HG03095 (cell line): ENCODE data around the gene NOSIP.
"Not testable (repeated sequence)": the region's sequence is repeated elsewhere in the genome, so short reads cannot be mapped to it uniquely, and the experiment has no call there.

Experiments used
- ATAC-seq: cut with Tn5 transposase; IDR thresholded peaks from one replicate; pipeline ENCODE4 v1.9.1; 2021; ENCODE audit warnings: moderate library complexity; ENCODE audit not compliant: unreplicated experiment

Gene NOSIP, protein sequence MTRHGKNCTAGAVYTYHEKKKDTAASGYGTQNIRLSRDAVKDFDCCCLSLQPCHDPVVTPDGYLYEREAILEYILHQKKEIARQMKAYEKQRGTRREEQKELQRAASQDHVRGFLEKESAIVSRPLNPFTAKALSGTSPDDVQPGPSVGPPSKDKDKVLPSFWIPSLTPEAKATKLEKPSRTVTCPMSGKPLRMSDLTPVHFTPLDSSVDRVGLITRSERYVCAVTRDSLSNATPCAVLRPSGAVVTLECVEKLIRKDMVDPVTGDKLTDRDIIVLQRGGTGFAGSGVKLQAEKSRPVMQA

DNA sequence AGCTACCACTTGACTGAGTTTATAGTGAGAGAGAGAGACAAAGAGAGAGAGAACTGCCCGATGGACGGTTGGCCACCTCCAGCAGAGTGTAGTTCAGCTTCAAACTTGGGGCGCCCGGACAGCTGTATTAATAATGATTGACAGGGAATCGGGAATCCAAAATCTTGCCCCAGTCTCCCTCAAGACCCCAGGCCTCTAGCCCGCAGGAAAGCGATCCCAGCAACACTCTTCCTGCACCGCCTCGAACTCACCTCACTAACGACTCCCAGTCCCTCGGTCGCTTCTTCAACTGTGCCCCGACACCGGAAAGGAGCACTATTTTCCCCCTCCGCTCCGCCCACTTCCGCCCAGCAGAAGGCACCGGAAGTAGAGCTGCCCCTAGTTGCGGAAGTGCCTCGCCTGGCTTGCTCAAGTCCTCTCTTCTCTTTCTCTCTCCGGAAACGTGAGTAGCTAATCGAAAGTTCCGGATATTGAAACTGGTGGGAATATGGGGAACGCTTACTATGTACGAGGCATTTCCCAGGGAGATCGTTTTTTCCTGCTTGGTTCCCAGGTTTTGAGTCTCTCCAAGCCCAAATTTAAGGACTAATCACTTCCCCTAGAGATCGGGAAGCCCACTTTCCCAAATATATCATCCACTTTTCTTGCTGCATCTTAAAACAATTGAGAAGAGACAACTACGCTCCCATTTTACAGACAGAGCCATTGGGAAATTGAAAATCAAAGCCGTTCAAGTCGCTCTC is at the start of gene NOSIP:
TSS of gene NOSIP (minus strand) at position 293 of the 743 bp plus-strand sequence. CDS start 19,865 bp downstream, outside the sequence.
- ATAC-seq: peak; percentile 57

DNA sequence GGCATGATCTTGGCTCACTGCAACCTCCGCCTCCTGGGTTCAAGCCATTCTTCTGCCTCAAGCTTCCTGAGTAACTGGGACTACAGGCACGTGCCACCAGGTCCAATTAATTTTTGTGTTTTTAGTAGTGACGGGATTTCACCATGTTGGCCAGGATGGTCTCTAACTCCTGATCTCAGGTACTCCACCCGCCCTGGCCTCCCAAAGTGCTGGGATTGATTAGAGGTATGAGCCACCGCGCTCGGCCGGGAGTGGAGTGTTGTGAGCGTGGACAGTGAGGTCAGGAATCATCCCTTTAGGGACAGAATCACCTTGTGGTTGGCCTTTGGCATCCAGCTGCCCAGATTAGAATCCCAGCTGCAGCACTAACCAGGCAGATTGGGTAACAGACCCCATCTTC is 49.3 kb upstream of the NOSIP start:
- no peak for ATAC-seq

DNA sequence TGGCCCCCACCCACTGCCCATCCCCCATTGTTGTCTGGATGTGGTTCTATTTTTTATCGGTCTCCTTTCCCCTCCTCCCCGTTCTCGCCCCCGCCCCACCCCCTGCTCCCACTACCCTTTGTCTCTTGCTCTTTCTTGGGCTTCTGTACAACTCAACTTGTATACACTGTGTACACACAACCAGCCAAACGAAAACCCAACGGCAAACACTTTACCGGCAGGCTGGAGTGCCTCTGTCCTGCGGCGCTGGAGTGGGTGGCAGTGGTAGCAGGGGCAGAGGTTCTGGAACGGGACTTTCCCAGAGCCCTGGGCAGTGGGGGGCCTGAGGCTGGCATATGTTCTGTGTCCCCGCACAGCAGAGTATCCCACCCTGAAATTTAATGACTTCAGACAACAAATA is 45.9 kb upstream of the NOSIP start:
- ATAC-seq: no peak

DNA sequence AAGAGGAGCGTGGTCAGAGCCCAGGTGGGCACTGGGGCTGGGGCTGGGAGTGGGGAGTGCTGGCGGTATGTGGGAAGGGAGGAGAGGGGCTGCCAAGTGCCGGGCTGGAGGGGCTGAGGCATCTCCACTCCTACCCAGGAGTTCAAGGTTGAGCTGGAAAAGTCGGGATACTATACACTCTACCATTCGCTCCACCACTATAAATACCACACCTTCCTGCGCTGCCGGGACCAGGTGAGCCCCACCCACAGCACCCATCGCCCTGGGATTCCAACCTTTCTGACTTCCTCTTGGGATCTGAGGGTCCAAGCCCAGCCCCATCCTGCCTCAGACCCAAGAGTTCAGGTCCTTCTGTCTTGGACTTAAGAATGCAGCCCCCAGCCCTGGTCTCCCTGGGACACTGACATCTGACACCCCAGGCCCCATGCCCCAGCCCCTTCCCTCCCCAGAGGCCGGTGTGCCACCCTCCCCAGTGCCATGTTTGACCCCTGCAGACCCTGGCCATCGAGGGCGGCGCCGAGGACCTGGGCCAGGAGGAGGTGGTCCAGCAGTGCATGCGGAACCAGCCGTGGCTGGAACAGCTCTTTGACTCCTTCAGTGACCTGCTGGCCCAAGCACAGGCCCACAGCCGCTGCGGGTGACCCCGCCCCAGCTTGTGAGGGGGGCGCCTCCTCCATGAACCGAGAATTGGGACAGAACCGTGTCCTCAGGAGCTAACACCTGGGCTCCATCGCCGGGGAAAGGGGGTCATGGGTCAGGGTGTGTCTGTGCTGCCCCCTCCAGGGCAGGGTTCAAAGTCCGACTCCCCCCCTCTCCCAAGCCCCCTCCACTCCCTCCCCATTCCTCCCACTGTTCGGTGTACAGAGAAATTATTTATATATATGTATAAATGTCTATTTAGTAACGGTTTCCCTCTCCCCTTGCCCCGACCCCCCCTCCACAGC is 44.9 kb upstream of the NOSIP start:
- no peak for ATAC-seq

DNA sequence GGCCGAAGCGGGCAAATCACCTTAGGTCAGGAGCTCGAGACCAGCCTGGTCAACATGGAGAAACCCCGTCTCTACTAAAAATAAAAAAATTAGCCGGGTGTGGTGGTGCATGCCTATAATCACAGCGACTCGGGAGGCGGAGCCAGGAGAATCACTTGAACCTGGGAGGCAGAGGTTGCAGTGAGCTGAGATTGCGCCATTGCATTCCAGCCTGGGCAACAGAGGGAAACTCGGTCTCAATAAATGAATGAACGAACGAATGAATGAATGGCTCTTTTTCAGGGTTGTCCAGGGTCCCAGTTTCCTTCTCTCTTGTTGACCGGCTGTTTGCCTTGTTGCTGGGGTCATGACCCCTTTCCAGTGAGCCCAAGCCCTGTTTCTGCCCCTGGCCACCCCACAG is 37.5 kb upstream of the NOSIP start:
- ATAC-seq: not testable (repeated sequence)

DNA sequence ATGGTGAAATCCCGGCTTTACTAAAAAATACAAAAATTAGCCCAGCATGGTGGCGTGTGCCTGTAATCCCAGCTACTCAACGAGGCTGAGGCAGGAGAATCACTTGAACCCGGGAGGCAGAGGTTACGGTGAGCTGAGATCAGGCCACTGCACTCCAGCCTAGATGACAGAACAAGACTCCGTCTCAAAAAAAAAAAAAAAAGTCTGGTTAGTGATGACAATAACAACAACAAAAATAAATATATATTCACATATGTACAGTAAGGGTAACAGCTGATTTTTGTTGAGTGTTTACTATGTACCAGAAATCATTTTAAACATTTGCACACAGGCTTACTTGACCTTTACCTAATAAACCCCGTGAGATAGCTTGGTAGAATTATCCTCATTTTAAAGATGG is 36.6 kb upstream of the NOSIP start:
- no peak for ATAC-seq

DNA sequence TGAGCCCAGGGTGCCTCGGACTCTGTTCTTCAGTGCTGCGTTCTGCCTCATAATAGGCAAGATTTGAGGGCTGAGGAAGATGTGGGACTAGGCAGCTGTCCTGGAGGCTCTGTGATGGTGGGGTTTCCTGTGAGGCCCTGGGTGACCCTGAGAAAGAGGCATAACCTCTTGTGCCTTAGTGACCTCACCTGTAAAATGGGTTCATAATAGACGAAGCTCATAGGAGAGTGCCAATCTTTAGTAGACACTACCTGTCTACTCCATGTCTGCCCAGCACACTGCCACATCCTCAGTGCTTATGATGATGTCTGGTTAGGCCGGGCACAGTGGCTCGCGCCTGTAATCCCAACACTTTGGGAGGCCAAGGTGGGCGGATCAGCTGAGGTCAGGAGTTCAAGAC is 36.2 kb upstream of the NOSIP start:
- no peak for ATAC-seq

DNA sequence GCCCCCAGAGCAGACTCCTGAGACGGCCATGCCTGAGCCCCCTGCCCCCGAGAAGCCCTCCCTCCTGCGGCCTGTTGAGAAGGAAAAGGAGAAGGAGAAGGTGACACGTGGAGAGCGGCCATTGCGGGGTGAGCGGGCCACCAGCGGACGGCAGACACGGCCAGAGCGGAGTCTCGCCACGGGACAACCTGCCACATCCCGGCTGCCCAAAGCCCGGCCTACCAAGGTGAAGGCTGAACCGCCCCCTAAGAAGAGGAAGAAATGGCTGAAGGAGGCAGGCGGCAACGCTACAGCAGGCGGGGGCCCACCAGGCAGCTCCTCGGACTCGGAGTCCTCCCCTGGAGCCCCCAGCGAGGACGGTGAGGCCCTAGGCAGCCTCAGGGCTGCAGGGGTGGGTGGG is 35.5 kb upstream of the NOSIP start:
- no peak for ATAC-seq

DNA sequence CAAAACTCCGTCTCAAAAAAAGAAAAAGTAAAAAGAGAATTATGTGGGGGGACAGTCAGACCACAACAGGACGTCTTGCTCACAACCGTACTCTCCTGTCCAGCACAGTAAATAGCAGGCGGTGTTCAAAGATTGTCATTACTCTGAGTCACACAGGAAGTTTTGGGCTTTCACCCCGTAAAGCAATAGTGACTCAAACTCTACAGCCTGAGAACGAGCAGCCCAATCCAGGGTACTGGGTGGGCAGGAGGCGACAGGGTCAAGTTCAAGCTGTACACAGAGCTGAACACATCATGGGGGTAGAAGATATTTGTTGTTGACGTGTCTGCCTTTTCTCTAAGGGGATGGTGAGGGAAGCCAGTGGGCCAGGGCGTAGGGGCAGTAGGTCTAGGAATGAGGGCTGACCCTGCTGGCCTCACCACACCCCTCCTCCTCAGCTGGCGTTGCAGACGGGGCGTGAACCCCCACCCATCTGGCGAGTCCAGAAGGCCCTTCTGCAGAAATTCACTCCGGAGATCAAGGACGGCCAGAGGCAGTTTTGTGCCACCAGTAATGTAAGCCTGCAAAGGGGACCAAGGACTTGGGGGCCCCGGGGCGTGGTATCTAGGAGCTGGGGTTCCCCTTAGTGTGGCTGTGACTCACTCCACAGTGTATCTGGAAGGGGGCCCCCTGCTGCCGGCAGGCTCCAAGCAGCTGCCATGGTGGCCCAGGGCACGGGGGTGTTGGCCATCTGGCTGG is 33.9 kb upstream of the NOSIP start:
- ATAC-seq: no peak

DNA sequence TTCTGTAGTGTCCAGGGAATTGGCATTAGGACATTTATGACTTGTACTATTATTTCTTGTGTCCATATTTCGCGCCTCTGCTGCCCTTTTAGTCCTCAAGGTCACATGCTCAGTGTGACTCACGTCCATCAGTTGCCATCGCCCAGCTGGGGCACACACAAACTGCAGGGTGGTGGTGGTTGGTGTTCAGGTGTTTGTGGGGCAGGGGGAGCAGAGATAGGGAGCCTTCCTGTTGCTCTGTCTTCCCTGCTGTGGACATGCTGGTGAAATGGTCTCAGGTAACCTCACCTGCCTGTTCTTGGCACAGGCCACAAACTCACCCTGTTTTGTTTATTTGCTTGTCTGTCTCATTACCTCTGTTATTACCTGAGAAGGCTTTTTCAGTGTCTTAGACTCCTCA is 33.0 kb upstream of the NOSIP start:
- no peak for ATAC-seq

DNA sequence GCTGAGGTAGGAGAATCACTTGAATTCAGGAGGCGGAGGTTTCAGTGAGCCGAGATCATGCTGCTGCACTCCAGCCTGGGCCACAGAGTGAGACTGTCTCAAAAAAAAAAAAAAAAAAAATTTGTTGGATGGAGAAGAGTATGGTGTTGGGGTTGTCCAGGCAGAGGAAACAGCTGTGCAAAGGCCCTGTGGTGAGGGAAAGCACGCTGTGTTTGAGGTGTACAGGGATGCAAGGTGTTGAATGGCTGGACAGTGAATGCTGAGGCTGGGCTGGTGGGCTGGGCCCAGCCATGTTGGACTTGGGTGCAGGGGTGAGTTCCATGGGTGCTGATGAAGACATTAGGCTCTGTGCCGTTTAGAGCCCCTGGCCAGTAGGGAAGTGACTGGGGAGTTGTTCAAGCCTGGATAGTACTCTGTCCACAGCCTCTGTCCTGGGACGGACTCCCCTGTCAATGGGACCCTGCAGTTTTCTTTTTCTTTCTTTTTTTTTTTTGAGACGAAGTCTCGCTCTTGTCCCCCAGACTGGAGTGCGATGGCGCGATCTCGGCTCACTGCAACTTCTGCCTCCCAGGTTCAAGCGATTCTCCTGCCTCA is 29.2 kb upstream of the NOSIP start:
- ATAC-seq: no peak

DNA sequence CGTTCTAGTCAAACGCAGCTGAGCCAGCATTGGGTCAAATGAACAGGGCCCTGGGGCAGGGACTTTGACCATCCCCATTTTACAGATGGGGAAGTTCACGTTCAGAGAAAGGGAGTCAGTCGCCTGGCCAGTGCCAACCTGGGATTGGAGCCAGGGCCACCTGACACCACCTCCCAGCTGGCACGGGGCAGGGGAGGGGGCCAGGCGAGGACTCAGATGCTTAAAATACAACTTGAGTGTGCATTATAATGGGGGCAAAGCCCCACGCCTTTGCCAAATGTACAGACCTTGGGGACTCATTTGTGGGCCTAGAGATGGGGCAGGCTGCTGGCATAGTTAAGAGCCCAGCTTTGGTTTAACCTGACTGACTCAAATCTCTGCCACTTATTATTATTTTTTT is 25.2 kb upstream of the NOSIP start:
- ATAC-seq: no peak

DNA sequence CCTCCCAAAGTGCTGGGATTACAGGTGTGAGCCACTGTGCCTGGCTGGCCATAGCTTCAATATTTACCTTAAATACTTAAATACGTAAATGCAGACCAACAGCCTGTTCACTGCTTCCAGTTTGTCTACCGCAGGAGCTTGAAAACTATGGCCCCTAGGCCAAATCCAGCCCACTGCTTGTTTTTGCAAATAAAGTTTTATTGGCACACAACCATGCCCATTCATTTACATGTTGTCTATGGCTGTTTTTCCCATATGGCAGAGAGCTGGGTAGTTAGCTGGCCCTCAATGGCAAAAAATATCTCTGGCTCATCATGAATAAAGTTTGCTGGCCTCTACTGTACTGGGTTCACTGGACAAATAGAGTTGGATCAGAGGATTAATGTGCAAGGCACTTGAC is 22.4 kb upstream of the NOSIP start:
- no peak for ATAC-seq

DNA sequence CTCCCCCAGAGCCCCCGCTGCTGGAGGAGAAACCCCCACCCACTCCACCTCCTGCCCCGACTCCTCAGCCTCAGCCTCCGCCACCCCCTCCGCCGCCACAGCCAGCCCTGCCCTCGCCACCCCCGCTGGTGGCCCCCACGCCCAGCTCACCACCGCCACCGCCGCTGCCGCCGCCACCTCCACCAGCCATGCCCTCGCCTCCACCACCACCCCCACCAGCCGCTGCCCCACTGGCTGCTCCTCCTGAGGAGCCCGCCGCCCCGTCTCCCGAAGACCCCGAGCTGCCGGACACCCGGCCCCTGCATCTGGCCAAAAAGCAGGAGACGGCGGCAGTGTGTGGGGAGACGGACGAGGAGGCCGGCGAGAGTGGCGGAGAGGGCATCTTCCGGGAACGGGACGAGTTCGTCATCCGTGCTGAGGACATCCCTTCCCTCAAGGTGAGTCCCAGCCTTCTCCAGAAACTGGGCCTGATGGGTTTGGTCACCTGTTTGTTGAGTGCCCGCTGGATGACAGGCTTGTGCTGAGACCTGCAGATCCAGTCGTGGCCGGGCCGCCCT is 21.2 kb upstream of the NOSIP start:
- no peak for ATAC-seq

DNA sequence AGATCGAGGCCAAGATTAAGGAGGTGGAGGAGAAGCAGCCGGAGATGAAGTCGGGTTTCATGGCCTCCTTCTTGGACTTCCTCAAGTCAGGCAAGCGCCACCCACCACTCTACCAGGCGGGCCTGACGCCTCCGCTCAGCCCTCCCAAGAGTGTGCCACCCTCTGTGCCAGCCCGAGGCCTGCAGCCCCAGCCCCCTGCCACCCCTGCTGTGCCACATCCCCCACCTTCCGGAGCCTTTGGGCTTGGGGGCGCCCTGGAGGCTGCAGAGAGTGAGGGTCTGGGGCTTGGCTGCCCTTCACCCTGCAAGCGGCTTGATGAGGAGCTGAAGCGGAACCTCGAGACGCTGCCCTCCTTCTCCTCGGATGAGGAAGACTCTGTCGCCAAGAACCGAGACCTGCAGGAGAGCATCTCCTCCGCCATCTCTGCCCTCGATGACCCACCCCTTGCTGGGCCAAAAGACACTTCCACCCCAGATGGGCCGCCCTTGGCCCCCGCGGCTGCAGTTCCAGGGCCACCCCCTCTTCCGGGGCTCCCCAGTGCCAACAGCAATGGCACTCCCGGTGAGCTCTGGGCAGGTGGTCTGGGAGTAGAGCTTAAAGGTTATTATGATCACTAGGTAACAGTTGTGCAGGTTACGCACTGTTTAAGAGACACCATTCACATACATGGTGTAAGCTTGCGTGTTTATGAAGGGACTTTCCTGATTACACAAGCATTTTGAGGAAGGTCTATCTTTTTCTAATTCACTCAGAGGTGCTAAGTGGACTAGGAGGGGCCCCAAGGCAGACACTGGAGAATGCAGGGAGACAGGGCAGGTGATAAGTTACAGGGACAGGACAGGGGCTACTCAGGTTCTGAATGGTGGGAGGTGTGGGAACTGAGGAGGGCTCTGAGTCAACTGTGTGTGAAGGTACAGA is 19.3 kb upstream of the NOSIP start:
- no peak for ATAC-seq

DNA sequence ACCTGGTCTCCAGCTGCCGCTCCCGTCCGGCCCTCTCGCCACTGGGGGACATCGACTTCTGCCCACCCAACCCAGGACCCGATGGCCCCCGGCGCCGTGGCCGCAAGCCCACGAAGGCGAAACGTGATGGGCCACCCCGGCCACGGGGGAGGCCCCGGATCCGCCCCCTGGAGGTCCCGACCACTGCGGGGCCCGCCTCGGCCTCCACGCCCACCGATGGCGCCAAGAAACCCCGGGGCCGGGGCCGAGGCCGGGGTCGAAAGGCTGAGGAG is 17.3 kb upstream of the NOSIP start:
- ATAC-seq: no peak

DNA sequence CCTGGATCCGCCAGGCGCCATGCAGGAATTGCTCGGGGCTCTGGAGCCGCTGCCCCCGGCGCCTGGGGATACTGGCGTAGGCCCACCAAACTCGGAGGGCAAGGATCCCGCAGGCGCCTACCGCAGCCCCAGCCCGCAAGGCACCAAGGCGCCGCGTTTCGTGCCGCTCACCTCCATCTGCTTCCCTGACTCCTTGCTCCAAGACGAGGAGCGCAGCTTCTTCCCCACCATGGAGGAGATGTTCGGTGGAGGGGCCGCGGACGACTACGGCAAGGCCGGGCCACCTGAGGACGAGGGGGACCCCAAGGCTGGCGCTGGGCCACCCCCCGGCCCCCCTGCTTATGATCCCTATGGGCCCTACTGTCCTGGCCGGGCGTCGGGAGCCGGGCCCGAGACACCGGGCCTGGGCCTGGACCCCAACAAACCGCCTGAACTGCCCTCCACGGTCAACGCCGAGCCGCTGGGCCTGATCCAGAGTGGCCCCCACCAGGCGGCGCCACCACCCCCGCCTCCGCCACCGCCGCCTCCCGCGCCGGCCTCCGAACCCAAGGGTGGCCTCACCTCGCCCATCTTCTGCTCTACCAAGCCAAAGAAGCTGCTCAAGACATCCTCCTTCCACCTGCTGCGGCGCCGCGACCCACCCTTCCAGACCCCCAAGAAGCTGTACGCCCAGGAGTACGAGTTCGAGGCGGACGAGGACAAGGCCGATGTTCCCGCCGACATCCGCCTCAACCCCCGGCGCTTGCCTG is 16.8 kb upstream of the NOSIP start:
- ATAC-seq: no peak

DNA sequence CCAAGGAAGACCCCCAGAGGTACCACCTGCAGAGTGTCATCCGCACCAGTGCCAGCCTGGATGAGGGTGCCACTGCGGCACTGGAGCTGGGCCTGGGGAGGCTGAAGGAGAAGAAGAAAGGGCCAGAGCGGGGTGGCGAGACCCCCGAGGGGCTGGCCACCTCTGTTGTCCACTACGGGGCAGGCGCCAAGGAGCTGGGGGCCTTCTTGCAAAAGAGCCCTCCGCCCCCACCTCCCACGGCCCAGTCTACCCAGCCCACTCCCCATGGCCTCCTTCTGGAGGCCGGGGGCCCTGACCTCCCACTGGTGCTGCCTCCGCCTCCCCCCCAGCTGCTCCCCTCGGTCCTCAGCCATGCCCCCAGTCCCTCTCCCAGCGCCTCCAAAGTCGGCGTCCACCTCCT is 16.1 kb upstream of the NOSIP start:
- ATAC-seq: no peak
